Fibroblast of lung (primary cell): ENCODE results near the gene CORT. TPM values are rescaled to one million over a fixed set of nuclear protein-coding genes. Genes with fewer than 3 reads are reported as not detected.
"Not testable (repeated sequence)": the region's sequence is repeated elsewhere in the genome, so short reads cannot be mapped to it uniquely, and the experiment has no call there.

Experiments
- DNase-seq, 2 donors: peaks; one replicate each; pipeline versions ENCODE4 v3.0.0 to v3.0.0-alpha.2; 2010; ENCODE audit warnings: low read depth in 2 of 2
- H2AFZ ChIP-seq: 2 replicates; pipeline ENCODE4 v1.5.1; 2012; ENCODE audit warnings: low read length, control low read depth, inconsistent platforms
- H3K27ac ChIP-seq: 2 replicates; pipeline ENCODE4 v1.5.1; 2011; ENCODE audit warnings: low read length, control low read depth; ENCODE audit not compliant: insufficient read depth
- H3K27me3 ChIP-seq: 2 replicates; pipeline ENCODE4 v1.5.1; 2011; ENCODE audit warnings: mild to moderate bottlenecking, low read length; ENCODE audit not compliant: control insufficient read depth, insufficient read depth
- H3K36me3 ChIP-seq: 2 replicates; pipeline ENCODE4 v1.5.1; 2011; ENCODE audit warnings: low read length; ENCODE audit not compliant: control insufficient read depth, insufficient read depth
- H3K4me1 ChIP-seq: 2 replicates; pipeline ENCODE4 v1.5.1; 2011; ENCODE audit warnings: low read length; ENCODE audit not compliant: control insufficient read depth, insufficient read depth; ENCODE audit errors: extremely low read depth
- H3K4me2 ChIP-seq: 2 replicates; pipeline ENCODE4 v1.5.1; 2011; ENCODE audit warnings: low read length, control low read depth; ENCODE audit not compliant: insufficient read depth; ENCODE audit errors: extremely low read depth
- H3K4me3 ChIP-seq, 4 experiments: fragments of 200-600 bp in 1 of 4; sonication (generic) in 1 of 4; replicated peaks in 1 of 4; 2 replicates each; pipeline ENCODE4 v1.5.1; 2011 to 2016; ENCODE audit warnings: low read length in 4 of 4, low read depth in 3 of 4, mild to moderate bottlenecking in 3 of 4, control low read depth in 2 of 4, inconsistent platforms in 1 of 4, mixed read lengths in 1 of 4; ENCODE audit not compliant: insufficient read depth in 1 of 4; ENCODE audit errors: control extremely low read depth in 1 of 4
- H3K79me2 ChIP-seq: 2 replicates; pipeline ENCODE4 v1.5.1; 2012; ENCODE audit warnings: mild to moderate bottlenecking, low read length, inconsistent platforms; ENCODE audit not compliant: control insufficient read depth, insufficient read depth
- H3K9ac ChIP-seq: 2 replicates; pipeline ENCODE4 v1.5.1; 2011; ENCODE audit warnings: mild to moderate bottlenecking, low read length, control low read depth; ENCODE audit not compliant: insufficient read depth
- H3K9me3 ChIP-seq: 2 replicates; pipeline ENCODE4 v1.5.1; 2012; ENCODE audit warnings: low read depth, low read length; ENCODE audit not compliant: control insufficient read depth, insufficient read depth
- H4K20me1 ChIP-seq: 2 replicates; pipeline ENCODE4 v1.5.1; 2011; ENCODE audit warnings: low read length; ENCODE audit not compliant: control insufficient read depth, insufficient read depth; ENCODE audit errors: extremely low read depth
- EZH2 ChIP-seq: IDR thresholded peaks from 2 replicates; pipeline ENCODE4 v1.5.1; 2012; ENCODE audit warnings: low read length, control low read depth, mild to moderate bottlenecking; ENCODE audit errors: missing control alignments
- polyA plus RNA-seq, 2 donors: library from polyadenylated mRNA; depleted of rRNA in 1 of 2; stranded (reverse) in 1 of 2; unstranded in 1 of 2; fragments of >200 nt; gene quantifications; 2 replicates each; pipeline ENCODE4 v1.2.1, GENCODE V29; 2011 to 2012; ENCODE audit warnings: missing spikeins in 1 of 2
- total RNA-seq: library from RNA; depleted of rRNA; stranded (reverse); fragments of >200 nt; gene quantifications from 2 replicates; pipeline ENCODE4 v1.2.1, GENCODE V29; 2014
- TF ChIP-seq, protein P1 (sequence below), 2 donors: IDR thresholded peaks in 1 of 2; conservative IDR thresholded peaks in 1 of 2; 1 replicate in 1 of 2; 2 replicates in 1 of 2; pipeline ENCODE4 v1.5.1; 2011 to 2012; ENCODE audit warnings: low read length in 2 of 2, control low read depth in 1 of 2, inconsistent platforms in 1 of 2, low read depth in 1 of 2, mild to moderate bottlenecking in 1 of 2

The CORT gene
- total and polyA plus RNA-seq, 2 donors (not counting 1 experiment from before 2014, with no cell fraction given), result 0.17 TPM; not detected in 1

DNA sequence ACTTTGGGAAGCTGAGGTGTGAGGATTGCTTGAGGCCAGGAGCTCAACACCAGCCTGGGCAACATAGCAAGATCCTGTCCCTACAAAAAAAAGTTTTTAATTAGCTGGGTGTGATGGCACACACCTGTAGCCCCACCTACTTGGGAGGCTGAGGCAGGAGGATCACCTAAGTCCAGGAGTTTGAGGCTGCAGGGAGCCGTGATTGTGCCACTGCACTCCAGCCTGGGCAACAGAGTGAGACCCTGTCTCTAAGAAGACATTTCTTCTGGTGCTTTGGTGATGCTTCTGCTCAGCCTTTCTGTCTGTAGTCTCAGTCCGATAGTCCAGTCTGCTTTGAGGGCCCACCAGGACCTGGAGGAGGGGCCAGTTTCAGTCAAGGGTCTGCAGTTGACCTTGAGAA, 42.6 kb upstream of the CORT start:
- H3K27me3 ChIP-seq, result no peaks in the 10 kb centered on the region
- peaks cover under 1% of the 10 kb centered on the region for H3K79me2 ChIP-seq
- no peaks in the 10 kb centered on the region for H4K20me1 ChIP-seq
- H3K9ac ChIP-seq, result no peak overlapping the region
- peaks cover 37% of the 10 kb centered on the region for H3K36me3 ChIP-seq
- H3K4me2 ChIP-seq, result no peak overlapping the region
- H3K27ac ChIP-seq, result no peak overlapping the region
- DNase-seq, result no peak
- TF ChIP-seq, protein P1, sequence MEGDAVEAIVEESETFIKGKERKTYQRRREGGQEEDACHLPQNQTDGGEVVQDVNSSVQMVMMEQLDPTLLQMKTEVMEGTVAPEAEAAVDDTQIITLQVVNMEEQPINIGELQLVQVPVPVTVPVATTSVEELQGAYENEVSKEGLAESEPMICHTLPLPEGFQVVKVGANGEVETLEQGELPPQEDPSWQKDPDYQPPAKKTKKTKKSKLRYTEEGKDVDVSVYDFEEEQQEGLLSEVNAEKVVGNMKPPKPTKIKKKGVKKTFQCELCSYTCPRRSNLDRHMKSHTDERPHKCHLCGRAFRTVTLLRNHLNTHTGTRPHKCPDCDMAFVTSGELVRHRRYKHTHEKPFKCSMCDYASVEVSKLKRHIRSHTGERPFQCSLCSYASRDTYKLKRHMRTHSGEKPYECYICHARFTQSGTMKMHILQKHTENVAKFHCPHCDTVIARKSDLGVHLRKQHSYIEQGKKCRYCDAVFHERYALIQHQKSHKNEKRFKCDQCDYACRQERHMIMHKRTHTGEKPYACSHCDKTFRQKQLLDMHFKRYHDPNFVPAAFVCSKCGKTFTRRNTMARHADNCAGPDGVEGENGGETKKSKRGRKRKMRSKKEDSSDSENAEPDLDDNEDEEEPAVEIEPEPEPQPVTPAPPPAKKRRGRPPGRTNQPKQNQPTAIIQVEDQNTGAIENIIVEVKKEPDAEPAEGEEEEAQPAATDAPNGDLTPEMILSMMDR (conservative IDR thresholded peaks at IDR 0.05 in 1 of 2, IDR thresholded peaks at IDR 0.05 in 1 of 2; ENCODE audit: low read depth in 1 of 2, low read length in 2 of 2), result no peak
- TF ChIP-seq EZH2, result no peak
- no peak overlapping the region for H3K4me3 ChIP-seq
- H2AFZ ChIP-seq, result no peak overlapping the region
- H3K4me1 ChIP-seq, result peaks cover 4% of the 10 kb centered on the region
- no peaks in the 10 kb centered on the region for H3K9me3 ChIP-seq

DNA sequence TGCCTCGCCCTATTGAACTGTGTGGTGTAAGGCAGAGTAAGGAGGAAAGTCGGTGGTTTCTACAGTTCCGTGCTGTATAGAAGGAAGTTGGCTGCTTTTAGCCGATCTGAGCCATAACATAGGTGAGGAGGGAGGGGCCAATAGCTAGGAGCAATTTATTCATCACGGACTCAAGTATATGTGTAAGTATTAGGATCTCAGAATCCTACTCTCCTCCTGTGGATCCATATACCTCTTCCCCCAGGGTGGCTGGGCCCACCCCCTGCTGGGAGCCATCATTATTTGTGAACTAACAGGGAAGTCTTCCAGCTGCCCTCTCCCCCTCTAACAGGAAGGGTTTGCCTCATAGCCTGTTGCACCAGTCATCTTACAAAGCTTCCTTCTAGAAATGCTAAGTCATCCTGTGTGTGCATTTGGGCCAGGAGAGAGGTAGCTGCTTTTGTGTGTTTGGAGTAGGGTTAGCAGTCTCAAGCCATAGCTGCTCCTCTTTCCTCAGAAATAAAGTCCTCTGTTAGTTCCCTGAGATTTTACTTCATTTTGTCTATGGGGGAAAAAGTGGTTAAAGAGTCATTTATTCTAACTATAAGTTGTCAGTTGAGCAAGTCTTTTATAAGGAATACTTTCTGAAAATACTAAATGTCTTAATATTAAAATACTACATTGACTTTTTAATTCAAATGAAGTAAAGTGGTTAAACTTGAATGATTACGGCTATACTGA, 34.5 kb upstream of the CORT start:
- H3K36me3 ChIP-seq, result peaks cover 23% of the 10 kb centered on the region
- no peak overlapping the region for H3K4me3 ChIP-seq
- H3K9me3 ChIP-seq, result no peaks in the 10 kb centered on the region
- DNase-seq, result peak; percentile 66 to 75
- no peak for TF ChIP-seq EZH2
- TF ChIP-seq, protein P1 (conservative IDR thresholded peaks at IDR 0.05 in 1 of 2, IDR thresholded peaks at IDR 0.05 in 1 of 2; ENCODE audit: low read depth in 1 of 2, low read length in 2 of 2), result no peak
- peak overlapping the region; percentile 22 for H3K27ac ChIP-seq
- no peaks in the 10 kb centered on the region for H3K79me2 ChIP-seq
- no peak overlapping the region for H3K9ac ChIP-seq
- H3K4me1 ChIP-seq, result no peaks in the 10 kb centered on the region
- H2AFZ ChIP-seq, result no peak overlapping the region
- H4K20me1 ChIP-seq, result no peaks in the 10 kb centered on the region
- no peaks in the 10 kb centered on the region for H3K27me3 ChIP-seq
- H3K4me2 ChIP-seq, result no peak overlapping the region

DNA sequence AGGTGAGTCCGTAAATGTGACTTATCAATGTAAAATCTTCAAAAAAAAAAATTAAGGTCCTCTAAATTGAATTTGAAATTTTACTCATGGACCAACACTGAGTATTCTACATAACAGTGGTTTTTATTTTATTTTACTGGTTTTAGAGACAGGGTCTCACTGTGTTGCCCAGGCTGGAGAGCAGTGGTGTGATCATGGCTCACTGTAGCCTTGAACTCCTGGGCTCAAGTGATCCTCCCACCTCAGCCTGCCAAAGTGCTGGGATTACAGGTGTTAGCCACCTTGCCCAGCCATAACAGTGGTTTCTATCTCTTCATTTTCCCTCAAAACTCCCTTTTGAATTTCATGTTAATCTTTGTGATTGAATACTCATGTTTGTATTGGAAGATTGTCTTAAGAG, 33.9 kb upstream of the CORT start:
- not testable (repeated sequence) for H3K4me1 ChIP-seq, H3K4me3 ChIP-seq, H4K20me1 ChIP-seq, H3K79me2 ChIP-seq, DNase-seq, H3K9me3 ChIP-seq, H3K27me3 ChIP-seq, H2AFZ ChIP-seq, H3K9ac ChIP-seq, H3K4me2 ChIP-seq
- Histone ChIP-seq H3K36me3 (peaks cover 21% of the 10 kb centered on the region), H3K27ac (peak overlapping the region; percentile 23)

DNA sequence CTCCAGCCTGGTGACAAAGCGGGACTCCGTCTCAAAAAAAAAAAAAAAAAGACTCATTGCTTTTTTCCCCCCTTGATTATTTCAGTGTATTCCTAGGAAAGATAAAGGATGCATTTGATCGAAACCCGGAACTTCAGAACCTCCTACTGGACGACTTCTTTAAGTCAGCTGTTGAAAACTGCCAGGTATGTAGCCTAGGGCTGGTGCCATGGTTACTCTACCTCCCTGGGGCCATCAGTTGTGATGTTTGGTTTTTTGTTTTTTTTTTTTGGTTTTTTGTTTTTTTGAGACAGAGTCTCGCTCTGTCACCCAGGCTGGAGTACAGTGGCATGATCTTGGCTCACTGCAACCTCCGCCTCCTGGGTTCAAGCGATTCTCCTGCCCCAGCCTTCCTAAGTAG, 31.1 kb upstream of the CORT start:
- H4K20me1 ChIP-seq, H3K27ac ChIP-seq, DNase-seq, H3K27me3 ChIP-seq, H3K4me2 ChIP-seq, H3K4me1 ChIP-seq, H3K79me2 ChIP-seq, H3K9ac ChIP-seq, H3K4me3 ChIP-seq, H2AFZ ChIP-seq, H3K9me3 ChIP-seq: not testable (repeated sequence)
- H3K36me3 ChIP-seq, result peaks cover 11% of the 10 kb centered on the region
